GM21423 (cell line): ENCODE results near the gene DNAJC22.
A peak's percentile ranks its signal among the peaks of the same experiment; 100 is the strongest.
"Not testable (repeated sequence)": the region's sequence is repeated elsewhere in the genome, so short reads cannot be mapped to it uniquely, and the experiment has no call there.

Experiments used
- ATAC-seq: cut with Tn5 transposase; IDR thresholded peaks from one replicate; pipeline ENCODE4 v1.9.1; 2021; ENCODE audit warnings: mild to moderate bottlenecking, moderate library complexity; ENCODE audit not compliant: unreplicated experiment

Gene DNAJC22

GRCh38 chr12:49346659-49347310 is at the start of gene DNAJC22:
Gene DNAJC22 (plus strand): TSS chr12:49346888. CDS start chr12:49348873, 1,985 bp downstream.
- ATAC-seq, result no peak

DNA sequence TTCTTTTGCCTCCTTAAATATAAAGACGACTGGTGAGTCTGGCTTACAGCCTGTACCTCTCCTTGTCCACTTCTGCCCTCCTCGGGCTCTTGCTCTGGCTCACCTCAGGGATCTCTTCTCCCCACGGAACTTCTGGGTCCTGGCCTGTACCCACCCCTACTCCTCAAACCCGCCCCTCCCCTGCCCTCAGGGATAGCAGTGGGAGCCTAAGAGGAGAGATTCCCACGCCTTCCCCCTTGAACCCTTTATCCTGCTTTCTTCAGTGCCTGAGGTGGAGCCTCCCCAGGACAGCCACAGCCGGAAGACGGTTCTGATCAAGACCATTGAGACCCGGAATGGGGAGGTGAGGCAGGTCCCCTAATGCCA is 49.0 kb upstream of the DNAJC22 start:
- no peak for ATAC-seq

DNA sequence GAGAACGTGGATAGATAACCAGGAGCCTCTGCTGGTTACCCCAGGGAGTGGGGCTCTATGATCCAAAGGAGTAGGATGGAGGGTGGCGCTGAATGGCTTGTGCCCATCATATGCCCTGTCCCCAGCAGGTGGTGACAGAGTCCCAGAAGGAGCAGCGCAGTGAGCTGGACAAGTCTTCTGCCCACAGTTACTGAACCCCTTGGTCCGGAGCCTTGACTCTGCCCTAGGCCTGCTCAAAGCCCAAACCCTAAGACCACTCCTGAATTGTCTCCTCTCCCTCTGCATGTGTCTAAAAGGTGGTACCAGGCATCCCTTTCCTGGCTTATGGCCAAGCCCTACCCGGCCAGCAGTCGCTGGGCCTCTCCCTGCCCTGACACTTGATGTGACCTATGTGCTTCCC is 48.5 kb upstream of the DNAJC22 start:
- no peak for ATAC-seq

DNA sequence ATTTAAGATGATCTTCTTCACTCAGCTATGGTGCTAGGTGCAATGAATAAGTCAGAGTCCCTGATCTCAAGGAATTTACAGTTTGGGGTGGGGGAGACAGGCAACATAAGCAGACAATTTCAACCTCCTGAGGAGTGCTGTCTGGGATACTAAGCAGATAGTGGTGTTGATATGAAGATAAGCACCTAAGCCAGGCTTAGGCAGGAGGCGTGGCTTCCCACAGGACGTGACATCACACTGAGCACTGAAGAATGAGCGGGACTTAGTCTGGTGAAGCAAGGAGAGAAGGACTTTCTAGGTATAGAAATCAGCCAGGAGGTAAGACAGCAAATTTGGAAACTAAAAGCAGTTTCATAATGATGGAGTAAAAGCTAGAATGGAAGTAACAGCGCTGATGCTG is 44.9 kb upstream of the DNAJC22 start:
- ATAC-seq, result no peak

DNA sequence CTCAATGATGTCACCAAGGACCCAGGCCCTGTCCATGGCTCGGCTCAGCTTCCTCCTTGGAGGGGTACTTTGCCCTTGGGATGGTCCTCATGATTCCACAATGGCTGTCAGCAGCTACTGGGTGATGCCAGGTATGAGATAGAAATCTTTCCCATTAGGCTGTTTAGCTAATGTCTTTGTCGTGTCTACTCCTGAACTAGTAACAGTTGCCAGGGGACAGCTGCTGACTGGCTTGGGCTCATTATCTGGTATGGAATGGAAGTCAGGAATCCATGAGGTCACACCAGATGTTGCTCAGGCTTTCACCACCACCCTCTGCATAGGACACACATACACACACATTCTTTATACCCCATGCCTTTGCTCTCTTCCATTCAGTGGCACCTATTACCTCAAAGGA is 42.5 kb upstream of the DNAJC22 start:
- no peak for ATAC-seq

GRCh38 chr12:49305762-49306510 is 40.8 kb upstream of the DNAJC22 start:
- ATAC-seq, result no peak

- no peak for ATAC-seq
Measured at GRCh38 chr12:49309386-49309785, 37.3 kb upstream of the DNAJC22 start.

GRCh38 chr12:49310451-49311000 is 36.2 kb upstream of the DNAJC22 start:
- ATAC-seq, result not testable (repeated sequence)

- ATAC-seq, result no peak
Measured at GRCh38 chr12:49314811-49315210, 31.9 kb upstream of the DNAJC22 start.

- not testable (repeated sequence) for ATAC-seq
Measured at GRCh38 chr12:49317118-49317517, 29.6 kb upstream of the DNAJC22 start.

GRCh38 chr12:49320411-49321103 is 26.1 kb upstream of the DNAJC22 start:
- not testable (repeated sequence) for ATAC-seq

DNA sequence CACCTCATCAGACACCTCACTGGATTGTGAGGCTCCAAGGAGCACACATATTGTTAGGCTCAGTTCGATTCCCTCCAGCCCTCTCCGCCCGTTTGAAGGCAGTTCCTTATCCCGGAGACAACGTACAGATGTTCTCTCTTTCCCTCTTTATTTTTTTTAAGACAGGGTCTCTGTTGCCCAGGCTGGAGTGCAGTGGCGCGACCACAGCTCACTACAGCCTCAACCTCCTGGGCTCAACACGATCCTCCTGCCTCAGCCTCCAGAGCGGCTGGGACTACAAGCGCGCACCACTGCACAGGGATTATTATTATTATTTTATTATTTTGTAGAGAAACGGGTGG is 24.4 kb upstream of the DNAJC22 start:
- no peak for ATAC-seq

GRCh38 chr12:49322708-49323523 is 23.8 kb upstream of the DNAJC22 start, which contains the start of gene TROAP:
Gene TROAP (plus strand): TSS chr12:49323255. CDS start chr12:49323609, 354 bp downstream.
- ATAC-seq, result peak; percentile 98

DNA sequence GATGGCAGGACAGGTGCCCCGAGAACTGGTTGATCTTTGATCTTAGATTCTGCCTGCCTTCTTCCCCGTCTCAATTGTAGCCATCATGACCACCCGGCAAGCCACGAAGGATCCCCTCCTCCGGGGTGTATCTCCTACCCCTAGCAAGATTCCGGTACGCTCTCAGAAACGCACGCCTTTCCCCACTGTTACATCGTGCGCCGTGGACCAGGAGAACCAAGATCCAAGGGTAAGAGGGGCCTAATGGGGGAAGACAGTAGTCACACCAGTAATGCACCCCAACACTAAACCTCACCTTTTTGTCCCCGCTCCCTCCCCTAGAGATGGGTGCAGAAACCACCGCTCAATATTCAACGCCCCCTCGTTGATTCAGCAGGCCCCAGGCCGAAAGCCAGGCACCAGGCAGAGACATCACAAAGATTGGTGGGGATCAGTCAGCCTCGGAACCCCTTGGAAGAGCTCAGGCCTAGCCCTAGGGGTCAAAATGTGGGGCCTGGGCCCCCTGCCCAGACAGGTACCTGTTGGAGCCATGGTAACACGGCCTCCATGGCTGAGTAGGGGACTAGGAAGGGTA is 23.1 kb upstream of the DNAJC22 start:
- no peak for ATAC-seq

DNA sequence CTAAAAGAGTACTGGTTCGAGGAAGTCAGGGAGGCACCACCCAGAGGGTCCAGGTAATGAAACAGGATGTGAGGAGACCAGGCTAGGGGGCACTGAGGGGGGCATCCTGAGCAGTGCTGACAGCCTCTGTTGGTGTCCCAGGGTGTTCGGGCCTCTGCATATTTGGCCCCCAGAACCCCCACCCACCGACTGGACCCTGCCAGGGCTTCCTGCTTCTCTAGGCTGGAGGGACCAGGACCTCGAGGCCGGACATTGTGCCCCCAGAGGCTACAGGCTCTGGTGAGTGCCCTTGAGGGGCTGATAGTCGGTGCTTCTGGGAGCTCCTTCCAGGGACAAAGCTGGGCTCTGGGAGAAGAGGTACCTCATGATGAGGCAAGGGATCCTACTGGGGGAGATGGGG is 21.1 kb upstream of the DNAJC22 start:
- no peak for ATAC-seq

DNA sequence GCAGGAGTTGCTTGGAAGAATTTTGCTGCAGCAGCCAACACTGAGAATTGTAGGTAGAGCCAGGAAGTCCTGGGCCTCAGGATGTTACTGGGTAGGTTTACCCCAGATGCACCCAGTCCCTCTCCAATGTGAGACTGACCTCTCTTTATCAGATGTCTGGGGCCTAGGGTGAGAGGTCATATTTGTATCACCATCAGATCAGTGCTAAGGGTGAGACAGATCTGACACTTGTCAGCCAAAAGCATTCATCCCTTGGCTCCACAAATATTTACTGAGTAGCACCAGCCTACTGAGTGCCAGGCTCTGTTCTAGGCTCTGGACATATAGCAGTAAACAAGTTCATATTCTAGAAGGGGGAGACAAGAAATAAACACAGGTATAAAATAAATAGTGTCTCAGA is 19.3 kb upstream of the DNAJC22 start:
- no peak for ATAC-seq

GRCh38 chr12:49327887-49328286 is 18.8 kb upstream of the DNAJC22 start:
- ATAC-seq, result no peak

GRCh38 chr12:49328816-49329215 is 17.9 kb upstream of the DNAJC22 start:
- ATAC-seq, result no peak

DNA sequence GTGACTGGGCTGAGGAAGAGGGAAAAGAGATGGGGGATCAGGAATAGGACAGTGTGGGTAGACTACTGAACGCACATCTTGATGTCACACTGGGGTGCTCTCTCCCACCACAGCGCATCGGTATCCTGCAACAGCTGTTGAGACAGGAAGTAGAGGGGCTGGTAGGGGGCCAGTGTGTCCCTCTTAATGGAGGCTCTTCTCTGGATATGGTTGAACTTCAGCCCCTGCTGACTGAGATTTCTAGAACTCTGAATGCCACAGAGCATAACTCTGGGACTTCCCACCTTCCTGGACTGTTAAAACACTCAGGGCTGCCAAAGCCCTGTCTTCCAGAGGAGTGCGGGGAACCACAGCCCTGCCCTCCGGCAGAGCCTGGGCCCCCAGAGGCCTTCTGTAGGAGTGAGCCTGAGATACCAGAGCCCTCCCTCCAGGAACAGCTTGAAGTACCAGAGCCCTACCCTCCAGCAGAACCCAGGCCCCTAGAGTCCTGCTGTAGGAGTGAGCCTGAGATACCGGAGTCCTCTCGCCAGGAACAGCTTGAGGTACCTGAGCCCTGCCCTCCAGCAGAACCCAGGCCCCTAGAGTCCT is 16.6 kb upstream of the DNAJC22 start:
- ATAC-seq, result no peak
